Measurements from ENCODE around the gene CFP. TPM values are rescaled to one million over a fixed set of nuclear protein-coding genes. Genes with fewer than 3 reads are reported as not detected.

The CFP gene
- polyA plus RNA-seq, 1 of the 3 experiments (the other 2 are of a cell fraction), result 0.03 TPM

DNA sequence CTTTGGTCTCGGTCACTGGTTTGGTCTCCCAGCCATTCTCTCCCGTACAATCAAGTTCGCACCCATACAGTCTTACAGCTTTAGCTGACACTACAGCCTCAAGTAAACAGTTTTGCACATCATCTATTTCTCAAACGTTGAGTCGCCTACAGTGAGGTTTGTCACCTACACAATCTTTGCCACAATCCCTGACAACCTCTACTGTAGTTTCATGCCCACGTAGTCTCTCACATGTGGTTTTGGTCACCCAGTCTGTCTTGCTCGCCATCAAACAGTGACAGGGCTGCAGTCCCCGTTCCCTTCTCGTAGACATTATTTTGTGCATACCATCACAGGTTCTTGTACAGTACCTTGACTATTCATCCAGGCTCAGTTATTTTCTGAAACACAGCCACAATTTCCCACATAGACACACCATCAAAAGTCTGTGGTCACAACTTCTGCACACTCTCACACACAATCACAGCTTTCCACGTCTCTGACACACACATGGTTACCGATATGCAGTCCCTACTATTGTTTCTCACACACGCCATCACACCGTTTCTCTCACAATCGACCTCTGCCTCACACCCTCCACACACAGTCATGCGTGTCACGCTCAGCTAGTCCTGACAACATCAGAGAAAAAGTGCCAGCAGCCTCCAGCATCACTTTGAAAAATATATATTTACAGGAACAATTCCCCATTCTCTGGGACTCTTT lies 5.3 kb upstream of the CFP start:
- no peak overlapping the region for H3K9ac ChIP-seq
- POLR2A ChIA-PET, result no interaction called here
- no peaks in the 10 kb centered on the region for H3K9me3 ChIP-seq
- TF ChIP-seq FOXJ3 (CRISPR knock-in tag; IDR thresholded peaks at IDR 0.05) (no peak), GATA2 (CRISPR knock-in tag; IDR thresholded peaks at IDR 0.05) (no peak), NRF1 (IDR thresholded peaks at IDR 0.05; ENCODE audit: low read depth, low read length) (no peak), TEAD4 (IDR thresholded peaks at IDR 0.05; ENCODE audit: borderline replicate concordance, insufficient read depth) (no peak), ELF1 (IDR thresholded peaks at IDR 0.05) (no peak), RXRA (IDR thresholded peaks at IDR 0.05; ENCODE audit: borderline replicate concordance, low read depth) (no peak), GABPA (IDR thresholded peaks at IDR 0.05; ENCODE audit: low read depth) (no peak), POLR2AphosphoS5 (IDR thresholded peaks at IDR 0.05; ENCODE audit: low read depth, low read length) (no peak), RFX5 (IDR thresholded peaks at IDR 0.05; ENCODE audit: low read length) (no peak), RCOR1 (IDR thresholded peaks at IDR 0.05; ENCODE audit: low read length) (no peak)
- TF ChIP-seq, protein P1, sequence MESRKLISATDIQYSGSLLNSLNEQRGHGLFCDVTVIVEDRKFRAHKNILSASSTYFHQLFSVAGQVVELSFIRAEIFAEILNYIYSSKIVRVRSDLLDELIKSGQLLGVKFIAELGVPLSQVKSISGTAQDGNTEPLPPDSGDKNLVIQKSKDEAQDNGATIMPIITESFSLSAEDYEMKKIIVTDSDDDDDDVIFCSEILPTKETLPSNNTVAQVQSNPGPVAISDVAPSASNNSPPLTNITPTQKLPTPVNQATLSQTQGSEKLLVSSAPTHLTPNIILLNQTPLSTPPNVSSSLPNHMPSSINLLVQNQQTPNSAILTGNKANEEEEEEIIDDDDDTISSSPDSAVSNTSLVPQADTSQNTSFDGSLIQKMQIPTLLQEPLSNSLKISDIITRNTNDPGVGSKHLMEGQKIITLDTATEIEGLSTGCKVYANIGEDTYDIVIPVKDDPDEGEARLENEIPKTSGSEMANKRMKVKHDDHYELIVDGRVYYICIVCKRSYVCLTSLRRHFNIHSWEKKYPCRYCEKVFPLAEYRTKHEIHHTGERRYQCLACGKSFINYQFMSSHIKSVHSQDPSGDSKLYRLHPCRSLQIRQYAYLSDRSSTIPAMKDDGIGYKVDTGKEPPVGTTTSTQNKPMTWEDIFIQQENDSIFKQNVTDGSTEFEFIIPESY (IDR thresholded peaks at IDR 0.05; ENCODE audit: borderline replicate concordance, low read depth), result no peak
- no peaks in the 10 kb centered on the region for H3K4me1 ChIP-seq (ENCODE audit: control insufficient read depth in 1 of 2, insufficient read depth in 2 of 2, low read depth in 1 of 2, low read length in 1 of 2)
- WGBS (ENCODE audit: low lambda C conversion rate), result 58% methylated on average over 16 of the region's 16 CpGs
- no peak overlapping the region for H3K27ac ChIP-seq (ENCODE audit: low read depth in 2 of 2, low read length in 1 of 2)
- H3K27me3 ChIP-seq (ENCODE audit: insufficient read depth), result no peaks in the 10 kb centered on the region; the same call in 1 of the 2 replicates
- H3K79me2 ChIP-seq (ENCODE audit: insufficient read depth), result no peaks in the 10 kb centered on the region
- H3K4me3 ChIP-seq (ENCODE audit: low read depth in 2 of 2, low read length in 1 of 2), result no peak overlapping the region
- H3K9me2 ChIP-seq, result no peaks in the 10 kb centered on the region
- no peaks in the 10 kb centered on the region for H3F3A ChIP-seq (replicated peaks; ENCODE audit: insufficient read depth)
- no peak overlapping the region for H2AFZ ChIP-seq (ENCODE audit: low read depth)
- CTCF ChIA-PET, result interaction anchor here (0.8 kb wide), 1 partner anchor 10 kb away, joined by 3 read pairs; no protein-coding TSS in a partner anchor
- peaks cover 5 to 17% of the 10 kb centered on the region in 2 experiments for H3K36me3 ChIP-seq (replicated peaks in 1 of 2; ENCODE audit: control insufficient read depth in 1 of 2, insufficient read depth in 2 of 2, low read length in 1 of 2)
- H4K20me1 ChIP-seq (ENCODE audit: insufficient read depth), result no peaks in the 10 kb centered on the region
- no peak for DNase-seq
- H3K4me2 ChIP-seq, result no peak overlapping the region

DNA sequence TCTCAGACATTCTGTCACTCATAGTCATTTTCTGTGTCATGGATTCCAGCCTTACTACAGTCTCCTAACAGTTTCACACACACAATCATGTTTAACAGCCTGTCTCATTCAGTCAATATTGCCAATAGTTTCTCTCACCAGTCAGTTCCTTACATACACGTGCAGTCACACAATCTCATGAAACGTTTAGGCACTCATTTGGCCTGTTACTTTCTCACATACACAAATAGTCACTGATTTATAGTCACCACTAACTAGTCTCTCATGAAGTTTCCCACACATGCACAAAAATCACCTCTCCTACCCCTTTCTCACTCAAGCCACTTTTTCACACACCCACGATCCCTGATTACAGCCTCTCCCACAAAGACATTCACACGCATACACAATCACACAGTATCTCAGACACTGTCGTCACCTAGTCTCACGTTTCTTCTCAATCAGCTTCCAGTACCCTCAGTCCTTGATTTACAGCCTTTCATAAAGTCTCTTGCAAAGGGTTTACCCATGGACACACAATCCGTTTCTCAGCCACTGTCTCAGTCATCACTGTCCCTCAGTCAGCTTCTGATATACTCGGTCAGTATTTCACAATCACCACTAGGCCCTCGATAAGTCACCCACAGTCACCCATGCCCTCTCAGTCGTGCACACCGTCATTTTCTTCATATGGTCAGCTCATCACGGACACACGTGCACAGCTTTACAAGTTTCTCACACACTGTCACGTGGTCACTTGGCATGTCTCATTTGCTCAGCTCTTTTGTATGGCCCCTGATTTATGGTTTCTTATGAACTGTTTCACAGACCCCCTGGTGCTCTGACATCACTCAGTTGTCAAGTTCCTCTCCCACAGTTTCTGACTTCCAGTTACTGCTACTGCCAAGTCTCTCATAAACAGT lies 4.2 kb upstream of the CFP start:
- ChIA-PET CTCF (interaction anchor here (0.6 kb wide), 1 partner anchor 9 kb away, joined by 3 read pairs; no protein-coding TSS in a partner anchor), POLR2A (no interaction called here)
- Histone ChIP-seq H3K9me2 (no peaks in the 10 kb centered on the region), H3F3A (replicated peaks; ENCODE audit: insufficient read depth) (no peaks in the 10 kb centered on the region), H3K9me3 (no peaks in the 10 kb centered on the region), H3K4me1 (ENCODE audit: control insufficient read depth in 1 of 2, insufficient read depth in 2 of 2, low read depth in 1 of 2, low read length in 1 of 2) (no peaks in the 10 kb centered on the region), H3K4me3 (ENCODE audit: low read depth in 2 of 2, low read length in 1 of 2) (no peak overlapping the region), H2AFZ (ENCODE audit: low read depth) (no peak overlapping the region), H3K79me2 (ENCODE audit: insufficient read depth) (no peaks in the 10 kb centered on the region), H4K20me1 (ENCODE audit: insufficient read depth) (no peaks in the 10 kb centered on the region), H3K27me3 (ENCODE audit: insufficient read depth) (no peaks in the 10 kb centered on the region; the same call in 1 of the 2 replicates), H3K36me3 (replicated peaks in 1 of 2; ENCODE audit: control insufficient read depth in 1 of 2, insufficient read depth in 2 of 2, low read length in 1 of 2) (peaks cover 0 to 10% of the 10 kb centered on the region in 2 experiments), H3K9ac (no peak overlapping the region), H3K4me2 (no peak overlapping the region), H3K27ac (ENCODE audit: low read depth in 2 of 2, low read length in 1 of 2) (no peak overlapping the region)
- DNase-seq, result no peak
- WGBS (ENCODE audit: low lambda C conversion rate), result 52% methylated on average over 14 of the region's 14 CpGs
- TF ChIP-seq MXI1 (IDR thresholded peaks at IDR 0.05; ENCODE audit: low read depth, low read length), result no peak
- no peak for TF ChIP-seq RAD21 (IDR thresholded peaks at IDR 0.05; ENCODE audit: low read length)
- no peak for TF ChIP-seq NFIC (IDR thresholded peaks at IDR 0.05; ENCODE audit: borderline replicate concordance)
- TF ChIP-seq POLR2AphosphoS5 (IDR thresholded peaks at IDR 0.05; ENCODE audit: low read depth, low read length), result no peak
- TF ChIP-seq, protein P2, sequence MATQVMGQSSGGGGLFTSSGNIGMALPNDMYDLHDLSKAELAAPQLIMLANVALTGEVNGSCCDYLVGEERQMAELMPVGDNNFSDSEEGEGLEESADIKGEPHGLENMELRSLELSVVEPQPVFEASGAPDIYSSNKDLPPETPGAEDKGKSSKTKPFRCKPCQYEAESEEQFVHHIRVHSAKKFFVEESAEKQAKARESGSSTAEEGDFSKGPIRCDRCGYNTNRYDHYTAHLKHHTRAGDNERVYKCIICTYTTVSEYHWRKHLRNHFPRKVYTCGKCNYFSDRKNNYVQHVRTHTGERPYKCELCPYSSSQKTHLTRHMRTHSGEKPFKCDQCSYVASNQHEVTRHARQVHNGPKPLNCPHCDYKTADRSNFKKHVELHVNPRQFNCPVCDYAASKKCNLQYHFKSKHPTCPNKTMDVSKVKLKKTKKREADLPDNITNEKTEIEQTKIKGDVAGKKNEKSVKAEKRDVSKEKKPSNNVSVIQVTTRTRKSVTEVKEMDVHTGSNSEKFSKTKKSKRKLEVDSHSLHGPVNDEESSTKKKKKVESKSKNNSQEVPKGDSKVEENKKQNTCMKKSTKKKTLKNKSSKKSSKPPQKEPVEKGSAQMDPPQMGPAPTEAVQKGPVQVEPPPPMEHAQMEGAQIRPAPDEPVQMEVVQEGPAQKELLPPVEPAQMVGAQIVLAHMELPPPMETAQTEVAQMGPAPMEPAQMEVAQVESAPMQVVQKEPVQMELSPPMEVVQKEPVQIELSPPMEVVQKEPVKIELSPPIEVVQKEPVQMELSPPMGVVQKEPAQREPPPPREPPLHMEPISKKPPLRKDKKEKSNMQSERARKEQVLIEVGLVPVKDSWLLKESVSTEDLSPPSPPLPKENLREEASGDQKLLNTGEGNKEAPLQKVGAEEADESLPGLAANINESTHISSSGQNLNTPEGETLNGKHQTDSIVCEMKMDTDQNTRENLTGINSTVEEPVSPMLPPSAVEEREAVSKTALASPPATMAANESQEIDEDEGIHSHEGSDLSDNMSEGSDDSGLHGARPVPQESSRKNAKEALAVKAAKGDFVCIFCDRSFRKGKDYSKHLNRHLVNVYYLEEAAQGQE (IDR thresholded peaks at IDR 0.05; ENCODE audit: low read depth, low read length), result no peak
- no peak for TF ChIP-seq EP300 (IDR thresholded peaks at IDR 0.05; ENCODE audit: borderline replicate concordance in 1 of 2, low read depth in 1 of 2, low read length in 1 of 2)
- TF ChIP-seq CTCF (IDR thresholded peaks at IDR 0.05), result no peak
